ENCODE results near the gene ZBP1. TPM values are rescaled to one million over a fixed set of nuclear protein-coding genes. Genes with fewer than 3 reads are reported as not detected.

The ZBP1 gene
- total RNA-seq, 3 donors from 2014 or later (not counting 1 experiment from before 2014, with no cell fraction given): 95.4 to 99.7 (median 97.8) TPM

DNA sequence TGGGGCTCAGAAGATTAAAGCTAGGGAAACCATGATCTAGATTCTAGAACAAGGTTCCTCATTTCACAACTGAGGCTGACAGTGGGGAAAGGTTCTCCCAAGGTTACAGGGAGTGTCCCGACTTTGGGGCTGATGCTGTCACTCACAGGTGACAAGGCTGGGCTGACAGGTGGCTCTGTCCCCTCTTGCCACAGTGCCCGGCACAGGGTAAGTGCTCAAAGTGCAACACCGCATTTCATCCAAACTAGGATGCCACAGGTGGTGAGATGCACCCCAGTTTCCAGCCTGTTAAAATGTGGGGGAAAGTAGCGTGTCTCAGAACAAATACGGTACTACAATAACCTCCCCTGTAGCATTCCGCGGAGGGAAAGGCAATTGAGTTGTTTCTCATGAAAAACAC lies 7.8 kb downstream of the ZBP1 start:
- ATAC-seq (no peak), DNase-seq (no peak)
- TF ChIP-seq, protein P1, sequence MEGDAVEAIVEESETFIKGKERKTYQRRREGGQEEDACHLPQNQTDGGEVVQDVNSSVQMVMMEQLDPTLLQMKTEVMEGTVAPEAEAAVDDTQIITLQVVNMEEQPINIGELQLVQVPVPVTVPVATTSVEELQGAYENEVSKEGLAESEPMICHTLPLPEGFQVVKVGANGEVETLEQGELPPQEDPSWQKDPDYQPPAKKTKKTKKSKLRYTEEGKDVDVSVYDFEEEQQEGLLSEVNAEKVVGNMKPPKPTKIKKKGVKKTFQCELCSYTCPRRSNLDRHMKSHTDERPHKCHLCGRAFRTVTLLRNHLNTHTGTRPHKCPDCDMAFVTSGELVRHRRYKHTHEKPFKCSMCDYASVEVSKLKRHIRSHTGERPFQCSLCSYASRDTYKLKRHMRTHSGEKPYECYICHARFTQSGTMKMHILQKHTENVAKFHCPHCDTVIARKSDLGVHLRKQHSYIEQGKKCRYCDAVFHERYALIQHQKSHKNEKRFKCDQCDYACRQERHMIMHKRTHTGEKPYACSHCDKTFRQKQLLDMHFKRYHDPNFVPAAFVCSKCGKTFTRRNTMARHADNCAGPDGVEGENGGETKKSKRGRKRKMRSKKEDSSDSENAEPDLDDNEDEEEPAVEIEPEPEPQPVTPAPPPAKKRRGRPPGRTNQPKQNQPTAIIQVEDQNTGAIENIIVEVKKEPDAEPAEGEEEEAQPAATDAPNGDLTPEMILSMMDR (IDR thresholded peaks at IDR 0.05): no peak
- Mint-ChIP-seq H3K27me3 (ENCODE audit: low read depth in 2 of 2) (no peaks in the 10 kb centered on the region), H3K4me1 (peaks cover 15 to 26% of the 10 kb centered on the region in 2 donors), H3K36me3 (peaks cover 16% of the 10 kb centered on the region), H3K9me3 (no peaks in the 10 kb centered on the region), H3K4me3 (no peak overlapping the region), H3K27ac (no peak overlapping the region)
- Histone ChIP-seq H3K4me1 (ENCODE audit: control insufficient read depth, insufficient read depth, low read length) (peaks cover 20% of the 10 kb centered on the region), H3K36me3 (ENCODE audit: control insufficient read depth, insufficient read depth, low read length) (peaks cover 82% of the 10 kb centered on the region), H3K27ac (ENCODE audit: low read length) (no peak overlapping the region), H3K27me3 (ENCODE audit: control insufficient read depth, insufficient read depth, low read length) (no peaks in the 10 kb centered on the region), H3K9me3 (ENCODE audit: control insufficient read depth, insufficient read depth, low read length) (no peaks in the 10 kb centered on the region), H3K4me3 (ENCODE audit: low read length) (no peak overlapping the region)
- 88% methylated on average over 7 of the region's 7 CpGs for WGBS (ENCODE audit: insufficient coverage)
- intact Hi-C loops (cut with micrococcal nuclease): no loop called here

DNA sequence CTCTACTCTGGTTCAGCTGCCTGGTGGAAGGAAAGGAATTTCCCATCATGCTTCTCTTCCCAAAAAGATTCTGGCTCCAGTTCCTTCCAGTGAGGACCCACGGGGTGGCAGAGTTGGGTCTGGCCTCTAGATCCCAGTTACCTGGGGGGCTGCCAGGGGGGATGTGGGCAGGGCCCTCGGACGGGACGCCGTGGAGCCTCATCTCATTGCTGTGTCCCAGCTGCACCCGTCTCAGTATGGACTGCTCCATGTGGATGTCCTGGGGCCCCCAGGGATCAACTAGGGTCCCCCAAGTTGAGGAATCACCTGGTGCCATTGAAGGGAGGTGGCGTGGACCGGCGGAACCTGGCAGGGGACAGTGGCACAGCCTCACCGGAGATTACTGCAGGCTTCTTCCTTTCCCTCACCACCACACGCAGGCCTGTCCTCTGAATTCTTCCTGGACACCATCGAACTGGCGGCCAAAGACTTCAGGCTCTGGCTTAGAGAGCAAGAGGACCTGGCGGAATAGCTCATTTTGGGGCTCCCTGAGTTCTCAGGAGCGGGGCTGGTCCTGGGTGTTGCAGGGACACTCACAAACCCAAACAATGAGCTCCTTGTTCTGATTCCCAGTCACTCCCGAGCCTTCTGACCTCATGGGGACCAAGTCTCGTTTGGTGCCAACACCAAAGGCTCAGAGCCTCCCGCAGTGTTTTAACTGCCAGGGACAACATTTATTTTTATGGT lies 8.5 kb downstream of the ZBP1 start:
- Mint-ChIP-seq H3K4me1 (peaks cover 14 to 26% of the 10 kb centered on the region in 2 donors), H3K9me3 (no peaks in the 10 kb centered on the region), H3K27ac (no peak overlapping the region), H3K36me3 (peaks cover 23% of the 10 kb centered on the region), H3K4me3 (no peak overlapping the region), H3K27me3 (ENCODE audit: low read depth in 2 of 2) (no peaks in the 10 kb centered on the region)
- TF ChIP-seq, protein P1 (IDR thresholded peaks at IDR 0.05): no peak
- 96% methylated on average over 17 of the region's 18 CpGs for WGBS (ENCODE audit: insufficient coverage)
- DNase-seq (peak in 1 of 2 donors; percentile 12), ATAC-seq (no peak)
- intact Hi-C loops (cut with micrococcal nuclease): no loop called here
- peaks cover 13% of the 10 kb centered on the region for H3K4me1 ChIP-seq (ENCODE audit: control insufficient read depth, insufficient read depth, low read length)
- H3K4me3 ChIP-seq (ENCODE audit: low read length): no peak overlapping the region
- no peak overlapping the region for H3K27ac ChIP-seq (ENCODE audit: low read length)
- H3K9me3 ChIP-seq (ENCODE audit: control insufficient read depth, insufficient read depth, low read length): no peaks in the 10 kb centered on the region
- no peaks in the 10 kb centered on the region for H3K27me3 ChIP-seq (ENCODE audit: control insufficient read depth, insufficient read depth, low read length)
- H3K36me3 ChIP-seq (ENCODE audit: control insufficient read depth, insufficient read depth, low read length): peaks cover 83% of the 10 kb centered on the region

DNA sequence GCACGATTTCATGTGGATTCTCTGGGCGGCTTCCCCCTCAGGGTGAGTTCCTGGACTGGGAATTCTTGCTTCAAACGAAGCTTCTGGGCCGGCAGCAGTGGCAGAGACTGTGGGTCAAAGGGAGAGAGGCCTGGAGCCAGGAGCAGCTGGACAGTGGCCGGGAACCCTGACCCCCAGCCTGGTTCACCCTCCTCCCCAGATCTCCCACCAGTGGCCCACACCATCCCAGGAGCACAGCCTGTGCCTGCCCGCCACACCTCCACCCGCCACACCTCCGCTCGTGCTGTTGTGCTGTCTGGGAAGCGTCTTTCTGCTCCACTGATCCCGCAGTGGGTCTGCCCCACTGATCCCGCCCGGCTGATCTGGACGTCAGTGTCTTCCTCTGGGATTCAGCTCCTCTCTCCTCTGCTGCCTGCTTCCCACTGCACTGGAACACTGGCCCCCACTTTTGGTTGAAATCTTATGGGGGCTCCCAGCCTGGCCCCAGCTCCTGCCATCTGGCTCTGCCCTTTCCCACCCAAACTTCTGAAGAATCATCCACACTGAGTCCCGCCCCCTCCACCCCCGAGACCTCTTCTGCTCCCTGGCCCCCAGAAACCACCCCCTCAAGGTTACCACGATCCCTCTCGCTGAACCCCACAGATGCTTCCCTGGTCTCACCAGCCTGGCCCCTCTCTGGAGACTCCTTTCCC lies 9.8 kb downstream of the ZBP1 start:
- no peak for DNase-seq
- no peaks in the 10 kb centered on the region for H3K9me3 Mint-ChIP-seq
- no peak overlapping the region for H3K4me3 Mint-ChIP-seq
- Histone ChIP-seq H3K27me3 (ENCODE audit: control insufficient read depth, insufficient read depth, low read length) (no peaks in the 10 kb centered on the region), H3K4me3 (ENCODE audit: low read length) (no peak overlapping the region), H3K36me3 (ENCODE audit: control insufficient read depth, insufficient read depth, low read length) (peaks cover 79% of the 10 kb centered on the region), H3K27ac (ENCODE audit: low read length) (no peak overlapping the region), H3K4me1 (ENCODE audit: control insufficient read depth, insufficient read depth, low read length) (peaks cover 11% of the 10 kb centered on the region), H3K9me3 (ENCODE audit: control insufficient read depth, insufficient read depth, low read length) (no peaks in the 10 kb centered on the region)
- TF ChIP-seq, protein P1 (IDR thresholded peaks at IDR 0.05): no peak
- intact Hi-C loops (cut with micrococcal nuclease): no loop called here
- ATAC-seq: no peak
- peaks cover 26 to 36% of the 10 kb centered on the region in 2 donors for H3K4me1 Mint-ChIP-seq
- H3K36me3 Mint-ChIP-seq: peaks cover 24% of the 10 kb centered on the region
- no peaks in the 10 kb centered on the region for H3K27me3 Mint-ChIP-seq (ENCODE audit: low read depth in 2 of 2)
- WGBS (ENCODE audit: insufficient coverage): 95% methylated on average over 18 of the region's 18 CpGs
- H3K27ac Mint-ChIP-seq: peak overlapping the region in 1 of 2 donors; percentile 53
